GM21576 (cell line): ENCODE measurements around the gene ADARB2.
A peak's percentile ranks its signal among the peaks of the same experiment; 100 is the strongest.
"Not testable (repeated sequence)": the region's sequence is repeated elsewhere in the genome, so short reads cannot be mapped to it uniquely, and the experiment has no call there.

Source experiments
- ATAC-seq: cut with Tn5 transposase; IDR thresholded peaks from one replicate; pipeline ENCODE4 v1.9.1; 2021; ENCODE audit warnings: mild to moderate bottlenecking, moderate library complexity; ENCODE audit not compliant: unreplicated experiment

ADARB2 gene

GRCh38 chr10:1475098-1475591 lies 262.2 kb downstream of the ADARB2 start:
- ATAC-seq: no peak

GRCh38 chr10:1474376-1475097 lies 262.8 kb downstream of the ADARB2 start:
- no peak for ATAC-seq

GRCh38 chr10:1473874-1474273 lies 263.5 kb downstream of the ADARB2 start:
- no peak for ATAC-seq

GRCh38 chr10:1472178-1472958 lies 265.0 kb downstream of the ADARB2 start:
- no peak for ATAC-seq

- no peak for ATAC-seq
Observed at GRCh38 chr10:1468811-1469210, 268.5 kb downstream of the ADARB2 start.

GRCh38 chr10:1467334-1468076 lies 269.8 kb downstream of the ADARB2 start:
- ATAC-seq: no peak

GRCh38 chr10:1465993-1466764 lies 271.1 kb downstream of the ADARB2 start:
- ATAC-seq: no peak

- peak; percentile 78 for ATAC-seq
Observed at GRCh38 chr10:1465418-1465911, 271.9 kb downstream of the ADARB2 start.

GRCh38 chr10:1464881-1465417 lies 272.4 kb downstream of the ADARB2 start:
- no peak for ATAC-seq

GRCh38 chr10:1463971-1464370 lies 273.4 kb downstream of the ADARB2 start:
- ATAC-seq: not testable (repeated sequence)

- ATAC-seq: no peak
Observed at GRCh38 chr10:1462994-1463633, 274.2 kb downstream of the ADARB2 start.

GRCh38 chr10:1462521-1462920 lies 274.8 kb downstream of the ADARB2 start:
- ATAC-seq: no peak

- no peak for ATAC-seq
Observed at GRCh38 chr10:1462032-1462431, 275.3 kb downstream of the ADARB2 start.

- no peak for ATAC-seq
Observed at GRCh38 chr10:1461016-1461415, 276.3 kb downstream of the ADARB2 start.

GRCh38 chr10:1459664-1460063 lies 277.7 kb downstream of the ADARB2 start:
- ATAC-seq: not testable (repeated sequence)

- ATAC-seq: no peak
Observed at GRCh38 chr10:1454951-1455350, 282.4 kb downstream of the ADARB2 start.

- ATAC-seq: peak; percentile 98
Observed at GRCh38 chr10:1454428-1454827, 282.9 kb downstream of the ADARB2 start.

GRCh38 chr10:1452777-1453176 lies 284.5 kb downstream of the ADARB2 start:
- no peak for ATAC-seq

- ATAC-seq: no peak
Observed at GRCh38 chr10:1451941-1452340, 285.4 kb downstream of the ADARB2 start.
